GM19324 (cell line): ENCODE results near the gene KIRREL3.
A peak's percentile ranks its signal among the peaks of the same experiment; 100 is the strongest.

Source experiments
- ATAC-seq: cut with Tn5 transposase; IDR thresholded peaks from one replicate; pipeline ENCODE4 v1.9.1; 2021; ENCODE audit warnings: mild to moderate bottlenecking, moderate library complexity; ENCODE audit not compliant: unreplicated experiment, low FRiP score

KIRREL3 gene

GRCh38 chr11:126884192-126884591, 116.4 kb downstream of the KIRREL3 start:
- no peak for ATAC-seq

- ATAC-seq: no peak
Observed at GRCh38 chr11:126880872-126881271, 119.7 kb downstream of the KIRREL3 start.

GRCh38 chr11:126879516-126879915, 121.1 kb downstream of the KIRREL3 start:
- ATAC-seq: no peak

- ATAC-seq: no peak
Observed at GRCh38 chr11:126878913-126879482, 121.6 kb downstream of the KIRREL3 start.

GRCh38 chr11:126874831-126875230, 125.7 kb downstream of the KIRREL3 start:
- no peak for ATAC-seq

GRCh38 chr11:126874276-126874675, 126.3 kb downstream of the KIRREL3 start:
- ATAC-seq: no peak

- no peak for ATAC-seq
Observed at GRCh38 chr11:126871792-126872191, 128.8 kb downstream of the KIRREL3 start.

- no peak for ATAC-seq
Observed at GRCh38 chr11:126870021-126870420, 130.5 kb downstream of the KIRREL3 start.

- no peak for ATAC-seq
Observed at GRCh38 chr11:126868741-126869140, 131.8 kb downstream of the KIRREL3 start.

- no peak for ATAC-seq
Observed at GRCh38 chr11:126864934-126865333, 135.6 kb downstream of the KIRREL3 start.

GRCh38 chr11:126863294-126863997, 137.1 kb downstream of the KIRREL3 start:
- ATAC-seq: no peak

GRCh38 chr11:126862664-126863243, 137.8 kb downstream of the KIRREL3 start:
- ATAC-seq: no peak

GRCh38 chr11:126861796-126862459, 138.6 kb downstream of the KIRREL3 start:
- no peak for ATAC-seq

GRCh38 chr11:126857860-126858808, 142.4 kb downstream of the KIRREL3 start:
- ATAC-seq: no peak

GRCh38 chr11:126855536-126855935, 145.0 kb downstream of the KIRREL3 start:
- ATAC-seq: no peak

GRCh38 chr11:126853732-126854131, 146.8 kb downstream of the KIRREL3 start:
- ATAC-seq: peak; percentile 47

- no peak for ATAC-seq
Observed at GRCh38 chr11:126844789-126845188, 155.8 kb downstream of the KIRREL3 start.

- no peak for ATAC-seq
Observed at GRCh38 chr11:126843096-126843495, 157.5 kb downstream of the KIRREL3 start.

GRCh38 chr11:126841999-126842398, 158.6 kb downstream of the KIRREL3 start:
- no peak for ATAC-seq

- ATAC-seq: no peak
Observed at GRCh38 chr11:126840975-126841374, 159.6 kb downstream of the KIRREL3 start.
